Measurements from ENCODE around the gene STXBP1.

The STXBP1 gene

GRCh38 chr9:127698985-127699670 lies 87.1 kb downstream of the STXBP1 start:
- peak; percentile 90 for DNase-seq (ENCODE audit: low spot score)

GRCh38 chr9:127700140-127700539 lies 88.1 kb downstream of the STXBP1 start:
- no peak for ATAC-seq (ENCODE audit: low read depth)
- TF ChIP-seq CTCF (IDR thresholded peaks at IDR 0.05; ENCODE audit: poor library complexity, severe bottlenecking), result no peak
- H3K36me3 ChIP-seq (ENCODE audit: low read depth), result no peaks in the 10 kb centered on the region
- H3K4me3 ChIP-seq (ENCODE audit: severe bottlenecking), result no peak overlapping the region
- no peaks in the 10 kb centered on the region for H3K9me3 ChIP-seq (ENCODE audit: severe bottlenecking)
- DNase-seq (ENCODE audit: low spot score), result no peak
- no peaks in the 10 kb centered on the region for H3K4me1 ChIP-seq (ENCODE audit: insufficient read depth, poor library complexity, severe bottlenecking)
- no peak overlapping the region for H3K27ac ChIP-seq (ENCODE audit: poor library complexity, severe bottlenecking)
- no peaks in the 10 kb centered on the region for H3K27me3 ChIP-seq (ENCODE audit: insufficient read depth, poor library complexity, severe bottlenecking)

More at GRCh38 chr9:127698985-127699670, 87.1 kb downstream of the STXBP1 start:
- no peaks in the 10 kb centered on the region for H3K9me3 ChIP-seq (ENCODE audit: severe bottlenecking)
- H3K36me3 ChIP-seq (ENCODE audit: low read depth), result no peaks in the 10 kb centered on the region
- peak overlapping the region; percentile 7 for H3K4me3 ChIP-seq (ENCODE audit: severe bottlenecking)
- no peak overlapping the region for H3K27ac ChIP-seq (ENCODE audit: poor library complexity, severe bottlenecking)
- no peaks in the 10 kb centered on the region for H3K27me3 ChIP-seq (ENCODE audit: insufficient read depth, poor library complexity, severe bottlenecking)
- ATAC-seq (ENCODE audit: low read depth), result peak; percentile 95
- H3K4me1 ChIP-seq (ENCODE audit: insufficient read depth, poor library complexity, severe bottlenecking), result no peaks in the 10 kb centered on the region
- no peak for TF ChIP-seq CTCF (IDR thresholded peaks at IDR 0.05; ENCODE audit: poor library complexity, severe bottlenecking)

- no peaks in the 10 kb centered on the region for H3K27me3 ChIP-seq (ENCODE audit: insufficient read depth, poor library complexity, severe bottlenecking)
- H3K36me3 ChIP-seq (ENCODE audit: low read depth), result no peaks in the 10 kb centered on the region
- DNase-seq (ENCODE audit: low spot score) (no peak), ATAC-seq (ENCODE audit: low read depth) (no peak)
- no peaks in the 10 kb centered on the region for H3K9me3 ChIP-seq (ENCODE audit: severe bottlenecking)
- no peak for TF ChIP-seq CTCF (IDR thresholded peaks at IDR 0.05; ENCODE audit: poor library complexity, severe bottlenecking)
- H3K4me3 ChIP-seq (ENCODE audit: severe bottlenecking), result no peak overlapping the region
- H3K4me1 ChIP-seq (ENCODE audit: insufficient read depth, poor library complexity, severe bottlenecking), result no peaks in the 10 kb centered on the region
- H3K27ac ChIP-seq (ENCODE audit: poor library complexity, severe bottlenecking), result no peak overlapping the region
These were observed 88.6 kb downstream of the STXBP1 start for GRCh38 chr9:127700594-127701255.

GRCh38 chr9:127703289-127703946 lies 91.3 kb downstream of the STXBP1 start:
- Histone ChIP-seq H3K4me1 (ENCODE audit: insufficient read depth, poor library complexity, severe bottlenecking) (no peaks in the 10 kb centered on the region), H3K9me3 (ENCODE audit: severe bottlenecking) (no peaks in the 10 kb centered on the region), H3K27ac (ENCODE audit: poor library complexity, severe bottlenecking) (no peak overlapping the region), H3K4me3 (ENCODE audit: severe bottlenecking) (no peak overlapping the region), H3K36me3 (ENCODE audit: low read depth) (no peaks in the 10 kb centered on the region), H3K27me3 (ENCODE audit: insufficient read depth, poor library complexity, severe bottlenecking) (no peaks in the 10 kb centered on the region)
- DNase-seq (ENCODE audit: low spot score), result no peak
- TF ChIP-seq CTCF (IDR thresholded peaks at IDR 0.05; ENCODE audit: poor library complexity, severe bottlenecking), result no peak
- no peak for ATAC-seq (ENCODE audit: low read depth)
